ENCODE data around the gene CSF3. TPM values are rescaled to one million over a fixed set of nuclear protein-coding genes. Genes with fewer than 3 reads are reported as not detected.

The CSF3 gene
- total RNA-seq, 1 donor from 2014 or later, result not detected

GRCh38 chr17:40065769-40066510 lies 50.7 kb downstream of the CSF3 start:
- Histone ChIP-seq H3K27ac (no peak overlapping the region), H3K4me2 (peak overlapping the region; percentile 95), H3K9me3 (ENCODE audit: low read depth) (no peaks in the 10 kb centered on the region), H3K4me3 (peak overlapping the region; percentile 22), H2AFZ (replicated peaks) (no peak overlapping the region), H3F3A (ENCODE audit: low read depth) (peaks cover 28% of the 10 kb centered on the region), H3K36me3 (no peaks in the 10 kb centered on the region), H3K9ac (peak overlapping the region; percentile 2), H4K20me1 (ENCODE audit: low read depth) (peaks cover 7% of the 10 kb centered on the region), H3K79me2 (ENCODE audit: low read depth) (peaks cover 21% of the 10 kb centered on the region), H3K27me3 (peaks cover 11% of the 10 kb centered on the region), H3K4me1 (peaks cover 67% of the 10 kb centered on the region)
- Mint-ChIP-seq H3K36me3 (no peaks in the 10 kb centered on the region), H3K4me3 (peak overlapping the region; percentile 18), H3K4me1 (peaks cover 85% of the 10 kb centered on the region), H3K27ac (no peak overlapping the region), H3K27me3 (ENCODE audit: insufficient read depth, low read depth) (peaks cover 7% of the 10 kb centered on the region), H3K9me3 (no peaks in the 10 kb centered on the region)
- DNase-seq (ENCODE audit: low spot score), result no peak
- TF ChIP-seq CTCF (IDR thresholded peaks at IDR 0.05) (no peak), EZH2phosphoT487 (IDR thresholded peaks at IDR 0.05) (no peak), EZH2 (IDR thresholded peaks at IDR 0.05) (no peak)

Small RNA genes lying within 50 kb of the gene (microRNA-seq; reads per million reads assigned to microRNA genes)
- gene MIR6884, result 0.54 reads per million

Small RNA genes lying within 50 kb of the gene (small RNA-seq; reads per million reads assigned to genes)
- gene SNORD124, result 446 reads per million, percentile 99 among the genes with 10 or more reads in this experiment

Other genes with a start within 250 kb of the CSF3 start
- gene IKZF3, start 151.1 kb upstream of the CSF3 start, total RNA-seq (ENCODE audit: low replicate concordance), result under 0.01 TPM in 1 of 2 replicates, not detected in the other
- gene ZPBP2, start 147.2 kb upstream of the CSF3 start, total RNA-seq (ENCODE audit: low replicate concordance), result not detected in 2 replicates
- 15.2 and 20.2 TPM in 2 replicates for gene GSDMB, start 96.8 kb upstream of the CSF3 start, total RNA-seq (ENCODE audit: low replicate concordance)
- gene ORMDL3, start 87.8 kb upstream of the CSF3 start, total RNA-seq (ENCODE audit: low replicate concordance), result 29.3 and 47.1 TPM in 2 replicates
- gene LRRC3C, start 87.7 kb upstream of the CSF3 start, total RNA-seq (ENCODE audit: low replicate concordance), result not detected in 2 replicates
- gene GSDMA, start 52.4 kb upstream of the CSF3 start, total RNA-seq (ENCODE audit: low replicate concordance), result 0.09 TPM in 1 of 2 replicates, not detected in the other
- 71.6 and 131 TPM in 2 replicates for gene PSMD3, start 34.6 kb upstream of the CSF3 start, total RNA-seq (ENCODE audit: low replicate concordance)
- 64.3 and 109 TPM in 2 replicates for gene MED24, start 39.0 kb downstream of the CSF3 start, total RNA-seq (ENCODE audit: low replicate concordance)
- gene THRA, start 47.5 kb downstream of the CSF3 start, total RNA-seq (ENCODE audit: low replicate concordance), result 14.5 and 20.8 TPM in 2 replicates
- gene NR1D1, start 85.1 kb downstream of the CSF3 start, total RNA-seq (ENCODE audit: low replicate concordance), result 0.24 and 0.87 TPM in 2 replicates
- 144 and 190 TPM in 2 replicates for gene MSL1, start 106.5 kb downstream of the CSF3 start, total RNA-seq (ENCODE audit: low replicate concordance)
- 64.0 and 68.9 TPM in 2 replicates for gene CASC3, start 125.1 kb downstream of the CSF3 start, total RNA-seq (ENCODE audit: low replicate concordance)
- gene RAPGEFL1, start 162.0 kb downstream of the CSF3 start, total RNA-seq (ENCODE audit: low replicate concordance), result 6.8 and 8.3 TPM in 2 replicates
- gene WIPF2, start 203.9 kb downstream of the CSF3 start, total RNA-seq (ENCODE audit: low replicate concordance), result 6.8 and 9.3 TPM in 2 replicates

All from neural progenitor cell (in vitro differentiated cells).